SIG-M5 (cell line): Measurements from ENCODE around the gene ADAP1.
A peak's percentile ranks its signal among the peaks of the same experiment; 100 is the strongest.
"Not testable (repeated sequence)": the region's sequence is repeated elsewhere in the genome, so short reads cannot be mapped to it uniquely, and the experiment has no call there.

ENCODE experiments used
- DNase-seq: peaks from one replicate; lab custom pipeline; 2025; lab: John Stamatoyannopoulos, UW

The ADAP1 gene

GRCh38 chr7:959271-959670 is 4.8 kb upstream of the ADAP1 start:
- no peak for DNase-seq

GRCh38 chr7:958221-959200 is 4.0 kb upstream of the ADAP1 start:
- no peak for DNase-seq

- peak; percentile 13 for DNase-seq
Measured at GRCh38 chr7:957418-958220, 3.1 kb upstream of the ADAP1 start.

- no peak for DNase-seq
Measured at GRCh38 chr7:956031-956430, 1.6 kb upstream of the ADAP1 start.

GRCh38 chr7:953547-954327 is 743 bp downstream of the ADAP1 start:
- no peak for DNase-seq

- no peak for DNase-seq
Measured at GRCh38 chr7:952548-953441, 1.7 kb downstream of the ADAP1 start.

- no peak for DNase-seq
Measured at GRCh38 chr7:951881-952547, 2.5 kb downstream of the ADAP1 start.

GRCh38 chr7:949021-949934 is 5.2 kb downstream of the ADAP1 start:
- DNase-seq: no peak

GRCh38 chr7:947391-948210 is 6.9 kb downstream of the ADAP1 start:
- DNase-seq: no peak

GRCh38 chr7:946256-946996 is 8.1 kb downstream of the ADAP1 start:
- DNase-seq: no peak

GRCh38 chr7:945556-946255 is 8.8 kb downstream of the ADAP1 start:
- DNase-seq: no peak

- DNase-seq: no peak
Measured at GRCh38 chr7:945147-945555, 9.3 kb downstream of the ADAP1 start.

GRCh38 chr7:944744-945143 is 9.7 kb downstream of the ADAP1 start:
- DNase-seq: no peak

- DNase-seq: not testable (repeated sequence)
Measured at GRCh38 chr7:943793-944192, 10.7 kb downstream of the ADAP1 start.

- DNase-seq: no peak
Measured at GRCh38 chr7:940599-941408, 13.7 kb downstream of the ADAP1 start.

GRCh38 chr7:939843-940242 is 14.6 kb downstream of the ADAP1 start:
- no peak for DNase-seq
